NCI-H2196 treated with DMSO at 0.1 percent for 48 hours (cell line): Measurements from ENCODE around the gene SLC66A2.
"Not testable (repeated sequence)": the region's sequence is repeated elsewhere in the genome, so short reads cannot be mapped to it uniquely, and the experiment has no call there.

Source experiments
- DNase-seq: peaks from one replicate; lab custom pipeline; 2025; ENCODE audit not compliant: unreplicated experiment; lab: John Stamatoyannopoulos, UW

The SLC66A2 gene

DNA sequence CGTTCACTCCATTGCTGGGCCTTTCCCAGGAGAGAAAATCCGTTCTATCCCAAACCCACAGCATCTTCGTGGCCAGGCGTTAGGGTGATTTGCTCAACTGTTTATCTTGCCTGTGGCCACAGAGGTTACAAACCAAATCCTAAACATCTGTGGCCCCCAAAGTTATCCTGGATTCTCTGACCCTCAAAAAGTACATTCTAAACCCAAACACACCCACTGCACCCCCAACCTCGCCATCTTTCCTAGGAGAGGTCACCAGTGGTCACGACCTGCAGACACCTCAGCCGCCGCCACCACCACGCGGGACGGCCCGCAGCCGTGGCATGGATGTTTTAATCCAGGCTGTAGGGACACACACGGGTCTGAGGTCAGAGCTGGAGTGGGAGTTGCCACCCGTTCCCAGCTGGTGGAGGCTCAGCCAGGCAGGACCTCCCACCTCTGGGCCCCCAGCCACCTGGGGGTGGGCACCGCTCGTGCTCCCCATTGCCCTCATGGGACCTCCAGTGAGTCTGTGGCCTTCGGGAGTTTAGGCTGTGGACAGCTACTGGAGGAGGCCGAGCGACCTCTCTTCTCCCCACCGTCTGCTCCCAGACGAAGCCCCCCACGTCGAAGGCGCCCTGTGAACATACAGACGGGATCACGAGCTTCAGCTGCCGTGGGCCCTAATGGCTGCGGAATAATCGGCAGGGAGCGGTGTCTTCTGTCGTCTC lies 81.7 kb downstream of the SLC66A2 start:
- DNase-seq, result no peak

DNA sequence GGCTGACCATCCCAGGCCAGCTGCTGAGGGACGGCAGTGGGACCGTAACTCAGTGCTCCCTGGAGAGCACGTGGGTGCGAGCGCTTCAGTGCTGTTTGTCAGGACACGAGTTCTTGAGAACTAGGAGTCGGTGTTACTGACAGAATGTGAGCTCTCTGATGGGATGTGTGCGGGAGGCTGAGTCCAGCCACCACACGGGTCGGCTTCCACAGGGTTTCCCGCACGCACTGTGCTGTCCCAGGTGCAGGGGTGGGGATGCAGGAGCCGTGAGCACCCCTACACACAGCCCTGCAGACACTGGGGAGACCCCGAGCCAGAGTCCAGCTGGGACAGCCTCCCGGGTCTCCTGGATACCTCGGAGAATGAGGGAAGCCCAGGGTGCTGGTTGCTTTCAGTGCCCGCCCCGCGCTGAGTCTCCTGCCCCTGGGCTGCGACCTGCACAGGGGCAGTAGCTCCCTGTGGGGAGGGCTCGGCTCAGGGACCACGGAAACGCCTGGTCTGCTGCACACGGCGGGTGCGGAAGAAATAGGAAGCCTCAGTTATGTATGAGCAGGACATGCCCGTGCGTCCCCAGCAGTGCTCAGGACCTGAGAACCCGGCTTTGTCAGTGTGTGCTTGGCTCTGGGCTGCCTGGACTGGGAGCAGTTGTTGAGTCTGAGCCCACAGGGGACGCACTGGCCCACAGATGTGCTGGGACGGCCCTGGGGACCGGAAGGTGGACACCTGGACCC lies 82.5 kb downstream of the SLC66A2 start:
- no peak for DNase-seq

DNA sequence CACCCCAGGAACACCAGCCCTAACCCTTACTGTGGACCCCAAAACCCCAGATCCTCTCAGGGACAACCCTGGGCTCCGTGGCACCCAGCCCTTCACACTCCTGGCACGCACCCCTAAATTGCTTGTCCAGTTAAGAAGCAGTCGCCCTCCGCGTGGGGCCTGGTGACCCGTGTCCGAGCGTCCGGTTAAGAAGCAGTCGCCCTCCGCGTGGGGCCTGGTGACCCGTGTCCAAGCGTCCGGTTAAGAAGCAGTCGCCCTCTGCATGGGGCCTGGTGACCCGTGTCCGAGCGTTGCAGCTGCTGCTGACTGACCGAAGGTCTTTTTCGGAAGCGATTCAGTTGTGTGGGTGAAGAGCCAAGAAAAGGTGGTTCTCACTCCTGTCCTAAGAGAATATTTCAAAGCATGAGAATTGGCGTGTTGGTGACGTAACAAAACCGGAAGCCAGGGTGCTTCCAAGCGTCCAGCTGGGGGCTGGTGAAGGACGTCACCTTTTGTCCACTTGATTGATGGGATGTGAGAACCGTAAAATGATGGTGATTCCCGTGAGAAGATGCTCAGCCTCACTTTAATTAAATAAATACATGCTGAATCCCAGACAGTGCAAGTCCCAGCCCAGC lies 83.2 kb downstream of the SLC66A2 start:
- no peak for DNase-seq

DNA sequence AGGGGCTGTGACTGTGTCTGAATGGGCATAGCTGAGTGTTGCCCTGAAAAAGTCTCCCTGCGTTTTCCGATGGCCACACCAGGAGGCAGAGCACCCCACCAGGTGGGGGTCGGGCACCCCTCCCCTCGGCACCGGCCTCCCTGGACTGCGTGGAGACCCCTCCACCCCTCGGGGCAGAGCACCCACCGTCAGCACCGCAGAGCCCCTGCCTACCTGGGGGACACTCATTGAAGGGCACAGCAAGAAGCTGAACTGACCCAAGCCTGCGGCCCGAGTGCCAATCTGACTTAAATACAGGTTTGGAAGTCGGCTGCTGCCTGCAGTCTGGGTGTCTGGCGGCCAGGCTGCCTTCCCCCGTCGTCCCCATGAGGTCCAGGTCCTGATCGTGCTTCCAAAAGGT lies 83.8 kb downstream of the SLC66A2 start:
- no peak for DNase-seq

DNA sequence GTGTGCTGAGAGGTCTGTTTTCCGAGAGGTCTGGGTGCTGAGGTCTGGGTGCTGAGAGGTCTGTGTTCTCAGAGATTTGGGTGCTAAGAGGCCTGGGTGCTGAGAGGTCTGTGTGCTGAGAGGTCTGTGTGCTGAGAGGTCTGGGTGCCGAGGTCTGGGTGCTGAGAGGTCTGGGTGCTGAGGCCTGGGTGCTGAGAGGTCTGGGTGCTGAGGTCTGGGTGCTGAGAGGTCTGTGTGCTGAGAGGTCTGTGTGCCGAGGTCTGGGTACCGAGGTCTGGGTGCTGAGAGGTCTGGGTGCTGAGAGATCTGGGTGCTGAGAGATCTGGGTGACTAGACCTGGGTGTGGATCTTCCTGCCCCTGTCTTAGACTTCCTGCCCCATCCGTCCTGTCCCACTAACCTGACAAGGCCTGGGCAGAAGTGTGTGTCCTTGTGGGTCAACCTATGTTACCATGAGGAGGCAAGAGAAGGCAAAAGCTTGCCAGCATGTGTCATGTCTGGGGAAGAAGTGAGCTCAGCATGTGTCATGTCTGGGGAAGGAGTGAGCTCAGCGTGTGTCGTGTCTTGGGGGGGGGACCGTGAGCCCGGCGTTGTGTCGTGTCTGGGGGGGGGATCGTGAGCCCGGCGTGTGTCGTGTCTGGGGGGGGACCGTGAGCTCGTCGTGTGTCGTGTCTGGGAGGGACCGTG lies 84.4 kb downstream of the SLC66A2 start:
- DNase-seq, result no peak

DNA sequence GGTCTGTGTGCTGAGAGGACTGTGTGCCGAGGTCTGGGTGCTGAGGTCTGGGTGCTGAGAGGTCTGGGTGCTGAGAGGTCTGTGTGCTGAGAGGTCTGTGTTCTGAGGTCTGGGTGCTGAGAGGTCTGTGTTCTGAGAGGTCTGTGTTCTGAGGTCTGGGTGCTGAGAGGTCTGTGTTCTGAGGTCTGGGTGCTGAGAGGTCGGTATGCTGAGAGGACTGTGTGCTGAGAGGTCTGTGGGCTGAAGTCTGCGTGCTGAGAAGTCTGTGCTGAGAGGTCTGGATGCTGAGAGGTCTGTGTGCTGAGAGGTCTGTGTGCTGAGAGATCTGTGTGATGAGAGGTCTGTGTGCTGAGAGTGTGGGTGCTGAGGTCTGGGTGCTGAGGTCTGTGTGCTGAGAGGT lies 85.5 kb downstream of the SLC66A2 start:
- not testable (repeated sequence) for DNase-seq

DNA sequence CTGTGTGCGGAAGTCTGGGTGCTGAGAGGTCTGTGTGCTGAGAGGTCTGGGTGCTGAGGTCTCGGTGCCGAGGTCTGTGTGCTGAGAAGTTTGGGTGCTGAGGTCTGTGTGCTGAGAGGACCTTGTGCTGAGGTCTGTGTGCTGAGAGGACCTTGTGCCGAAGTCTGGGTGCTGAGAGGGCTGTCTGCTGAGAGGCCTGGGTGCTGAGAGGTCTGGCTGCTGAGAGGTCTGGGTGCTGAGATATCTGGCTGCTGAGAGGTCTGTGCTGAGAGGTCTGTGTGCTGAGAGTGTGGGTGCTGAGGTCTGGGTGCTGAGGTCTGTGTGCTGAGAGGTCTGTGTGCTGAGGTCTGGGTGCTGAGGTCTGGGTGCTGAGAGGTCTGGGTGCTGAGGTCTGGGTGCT lies 86.5 kb downstream of the SLC66A2 start:
- not testable (repeated sequence) for DNase-seq

DNA sequence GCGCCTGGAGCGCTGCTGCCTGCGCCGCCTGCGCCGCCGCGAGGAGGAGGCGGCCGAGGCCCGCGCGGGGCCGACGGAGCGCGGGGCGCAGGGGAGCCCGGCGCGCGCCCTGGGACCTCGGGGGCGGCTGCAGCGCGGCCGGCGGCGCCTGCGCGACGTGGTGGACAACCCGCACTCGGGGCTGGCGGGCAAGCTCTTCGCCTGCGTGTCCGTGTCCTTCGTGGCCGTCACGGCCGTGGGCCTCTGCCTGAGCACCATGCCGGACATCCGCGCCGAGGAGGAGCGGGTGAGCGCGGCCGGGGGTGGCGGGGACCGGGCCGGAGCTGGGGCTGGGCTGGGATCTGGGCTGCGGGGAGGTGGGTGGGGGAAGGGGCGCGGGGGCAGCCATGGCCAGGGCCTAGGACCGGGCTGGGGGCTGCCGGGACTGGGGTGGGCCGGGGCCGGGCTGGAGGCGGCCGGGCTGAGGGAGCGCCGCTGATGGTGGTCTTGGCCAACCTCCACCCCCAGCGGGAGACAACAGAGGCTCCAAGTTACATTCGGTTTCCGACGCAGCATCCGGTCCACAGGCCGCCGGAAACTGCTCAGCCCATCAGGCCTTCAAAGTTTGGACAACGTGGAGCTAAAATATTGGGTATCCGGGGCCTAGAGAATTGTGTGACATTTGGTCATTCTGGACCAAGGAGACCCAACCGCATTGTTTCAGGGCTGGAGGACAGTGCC lies 87.3 kb downstream of the SLC66A2 start:
- no peak for DNase-seq

DNA sequence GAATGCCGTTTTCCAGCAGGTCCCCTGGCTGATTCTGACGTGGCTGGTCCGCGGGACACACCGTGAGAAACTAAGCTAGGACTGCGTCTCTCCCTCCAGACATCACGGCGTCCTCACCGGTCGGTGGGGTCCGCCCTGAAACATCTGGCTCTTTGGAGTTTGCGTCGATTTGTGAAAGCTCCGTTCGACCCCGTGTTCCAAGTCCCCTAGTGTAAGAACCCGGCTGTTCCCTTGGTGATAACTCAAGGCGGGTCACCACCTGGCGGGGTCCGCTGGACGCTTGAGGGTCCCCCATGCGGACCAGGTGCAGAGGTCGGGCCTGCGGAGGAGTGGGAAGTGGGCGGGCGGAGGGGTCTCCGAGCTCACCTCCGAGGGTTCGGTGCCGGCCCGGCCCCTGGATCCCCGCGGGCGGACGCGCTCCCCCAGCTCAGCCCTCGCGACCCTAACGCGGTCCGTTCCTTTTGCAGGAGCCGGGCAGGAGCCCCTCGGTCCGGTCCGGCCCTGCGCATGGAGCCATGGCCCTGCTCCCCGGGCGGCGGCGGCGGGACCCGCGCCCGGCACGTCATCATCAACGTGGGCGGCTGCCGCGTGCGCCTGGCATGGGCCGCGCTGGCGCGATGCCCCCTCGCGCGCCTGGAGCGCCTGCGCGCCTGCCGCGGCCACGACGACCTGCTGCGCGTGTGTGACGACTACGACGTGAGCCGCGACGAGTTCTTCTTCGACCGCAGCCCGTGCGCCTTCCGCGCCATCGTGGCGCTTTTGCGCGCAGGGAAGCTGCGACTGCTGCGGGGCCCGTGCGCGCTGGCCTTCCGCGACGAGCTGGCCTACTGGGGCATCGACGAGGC lies 88.1 kb downstream of the SLC66A2 start:
- DNase-seq, result no peak

DNA sequence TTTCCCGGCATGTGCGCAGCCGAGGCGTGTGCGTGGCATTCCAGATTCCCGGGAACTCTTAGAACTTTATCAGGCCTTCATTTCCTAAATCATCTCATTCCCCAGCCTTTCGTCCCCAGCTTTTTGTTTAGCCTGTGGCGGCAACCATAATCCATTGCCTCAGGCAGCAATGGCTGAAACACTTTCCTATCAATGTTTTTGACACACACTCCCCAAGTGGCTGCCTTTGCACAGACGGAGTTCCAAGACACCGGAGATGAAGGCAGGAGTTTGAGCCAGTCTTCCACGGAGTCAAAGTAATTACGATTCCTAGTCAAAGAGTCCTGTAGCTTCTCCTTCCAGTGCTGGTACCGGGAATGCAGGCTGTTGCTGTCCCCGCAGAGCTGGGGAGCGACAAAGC lies 88.9 kb downstream of the SLC66A2 start:
- DNase-seq, result no peak

DNA sequence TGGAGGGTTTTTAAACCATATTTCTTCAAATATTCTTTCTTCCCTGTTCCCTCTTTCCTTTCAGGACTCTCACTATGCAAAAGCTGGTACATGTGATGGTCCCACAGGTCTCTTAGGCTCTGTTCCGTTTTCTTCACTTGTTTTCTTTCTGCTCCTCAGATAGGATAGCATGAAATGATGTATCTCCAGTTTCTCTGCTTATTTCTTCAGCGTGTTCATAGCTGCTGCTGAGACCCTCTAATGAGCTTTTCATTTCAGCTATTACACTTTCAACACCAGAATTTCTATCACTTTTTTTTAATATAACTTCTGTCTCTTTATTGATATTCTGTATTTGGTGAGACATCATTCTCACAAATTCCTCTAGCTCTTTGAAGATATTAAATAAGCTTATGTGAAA lies 89.8 kb downstream of the SLC66A2 start:
- DNase-seq, result no peak

DNA sequence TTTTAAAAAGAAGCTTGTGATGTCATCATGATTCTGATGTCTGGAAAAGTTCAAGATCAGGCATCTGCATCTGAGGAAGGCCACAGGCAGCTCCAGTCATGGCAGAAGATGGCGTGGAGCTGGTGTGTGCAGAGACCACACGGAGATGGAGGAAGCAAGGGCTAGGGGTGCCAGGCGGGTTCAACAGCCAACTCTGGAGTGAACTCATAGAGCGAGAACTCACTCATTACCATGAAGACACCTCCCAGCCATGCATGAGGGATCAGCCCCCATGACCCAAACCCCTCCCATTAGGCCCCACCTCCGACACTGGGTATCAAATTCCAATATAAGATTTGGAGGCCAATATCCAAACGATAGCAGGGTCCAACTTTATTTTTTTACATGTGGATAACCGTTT lies 92.1 kb downstream of the SLC66A2 start:
- DNase-seq, result no peak

DNA sequence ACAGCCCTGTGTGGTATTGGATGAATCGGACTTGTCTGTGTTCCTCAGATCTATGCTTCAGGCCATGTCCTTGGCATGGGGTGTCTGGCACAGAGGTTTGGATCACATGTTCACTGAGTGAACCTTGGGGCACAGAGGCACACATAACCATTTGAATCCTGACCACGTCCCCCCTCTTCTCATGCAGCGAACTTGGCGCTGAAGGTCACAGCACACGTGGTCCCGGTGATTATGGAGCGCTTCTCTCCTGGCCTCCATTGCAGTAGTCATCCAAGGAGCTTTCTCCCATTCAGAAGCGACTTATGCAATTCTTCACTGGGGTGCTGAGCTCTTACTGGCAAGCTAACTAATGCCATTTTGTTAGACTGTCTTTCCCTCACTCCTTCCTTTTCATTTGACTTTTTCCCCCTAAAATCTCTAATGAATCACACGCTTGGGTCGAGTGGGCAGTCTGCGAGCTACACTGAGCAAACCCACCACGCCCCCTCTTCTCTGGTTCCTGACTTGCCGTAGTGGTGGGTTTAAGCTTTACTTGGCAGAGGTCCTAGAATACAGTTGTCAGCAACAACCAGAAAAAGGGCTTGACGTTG lies 94.3 kb downstream of the SLC66A2 start:
- DNase-seq, result no peak

DNA sequence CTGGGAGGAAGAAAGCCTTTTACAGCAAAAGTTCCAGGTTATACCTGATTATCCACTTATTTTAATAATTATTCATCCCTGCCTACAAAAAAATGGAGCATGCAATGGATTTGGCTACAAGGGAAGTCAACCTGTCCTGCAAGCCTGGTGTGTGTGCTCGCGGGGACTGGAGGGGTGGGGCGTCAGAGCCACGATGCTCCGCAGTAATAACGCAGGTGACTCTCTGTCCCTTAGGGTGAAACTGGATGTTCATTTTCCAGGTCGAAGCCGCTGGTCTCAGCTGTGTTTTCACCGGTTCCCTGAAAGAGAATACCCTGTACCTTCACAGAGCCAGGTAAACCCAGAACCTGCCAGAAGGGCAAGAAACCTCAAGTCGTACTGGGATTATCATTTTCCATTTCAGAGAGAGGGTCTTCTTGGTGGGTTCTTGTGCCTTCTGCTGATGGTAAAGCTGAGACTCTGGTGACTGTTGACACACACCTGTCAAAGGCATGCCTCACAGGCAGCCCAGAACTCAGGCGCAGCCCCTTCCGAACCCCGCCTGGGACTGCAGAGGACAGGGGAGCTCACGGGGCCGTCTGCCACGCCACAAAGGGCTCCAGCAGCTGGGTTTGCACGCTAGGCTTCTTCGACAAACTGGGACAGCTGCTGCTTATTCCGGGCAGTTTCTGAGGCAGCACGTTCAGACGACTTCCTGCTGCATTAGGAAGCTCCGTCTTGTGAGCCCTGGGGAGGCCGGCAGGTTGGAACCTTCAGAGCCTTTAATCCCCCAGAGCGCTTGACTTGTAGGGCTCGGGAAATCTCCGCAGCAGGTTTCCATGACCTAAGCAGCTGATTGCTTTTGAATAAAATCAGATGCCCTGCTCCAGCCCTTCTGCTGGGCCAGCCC lies 95.1 kb downstream of the SLC66A2 start:
- no peak for DNase-seq

DNA sequence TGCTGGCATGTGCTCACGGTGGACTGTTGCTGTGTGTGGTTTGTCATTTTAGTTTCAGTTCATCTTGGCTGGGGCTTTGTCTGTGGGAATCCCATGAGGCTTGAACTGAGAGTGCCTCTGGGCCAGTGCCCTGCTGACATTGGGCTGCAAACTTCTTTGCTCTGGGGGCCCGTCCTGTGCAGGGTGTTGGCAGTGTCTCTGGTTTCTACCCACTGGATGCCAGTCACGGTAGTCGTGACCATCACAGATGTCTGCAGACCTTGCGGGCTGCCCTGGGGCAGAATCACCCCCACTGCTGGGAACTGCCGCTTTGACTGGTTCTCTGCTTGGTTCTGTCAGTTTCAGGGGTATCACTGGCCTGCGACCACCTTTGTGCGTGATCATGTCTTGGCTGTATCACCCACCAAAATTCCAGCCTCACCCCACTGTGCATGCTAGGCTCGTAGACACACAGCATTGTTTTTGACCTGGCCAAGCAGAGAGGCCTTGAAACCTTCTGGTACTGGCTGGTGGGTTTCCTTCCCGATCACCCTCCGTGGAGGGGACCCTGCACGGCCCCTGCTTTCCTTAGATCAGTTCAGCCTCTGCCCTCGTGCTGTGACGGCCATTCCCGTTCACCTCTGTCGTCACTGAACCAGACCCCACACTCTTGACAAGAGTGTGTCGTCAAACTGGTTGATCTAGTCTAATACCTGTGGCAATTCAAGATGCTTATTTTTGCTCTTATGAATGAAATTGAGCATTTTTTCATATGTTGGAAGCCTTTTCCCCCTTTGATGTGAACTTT lies 96.1 kb downstream of the SLC66A2 start:
- DNase-seq, result no peak

DNA sequence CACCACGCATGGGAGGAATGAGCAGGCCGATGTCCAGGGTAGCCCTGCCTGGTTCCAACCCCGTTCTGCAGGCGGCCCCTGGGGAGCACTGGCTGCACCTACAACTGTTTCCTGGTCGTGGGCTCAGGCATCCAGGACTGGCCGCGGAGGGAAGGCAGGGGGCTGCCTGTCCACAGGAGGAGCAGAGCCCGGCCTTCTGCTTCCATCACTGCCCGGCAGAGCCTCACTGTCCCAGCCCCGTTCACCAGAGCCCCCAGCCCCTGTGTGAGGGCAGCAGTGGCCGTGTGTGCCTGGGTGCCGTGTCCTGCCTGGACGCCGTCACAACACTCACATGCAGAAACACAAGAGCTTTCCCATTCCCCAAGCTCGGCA lies 97.5 kb downstream of the SLC66A2 start:
- DNase-seq, result no peak

DNA sequence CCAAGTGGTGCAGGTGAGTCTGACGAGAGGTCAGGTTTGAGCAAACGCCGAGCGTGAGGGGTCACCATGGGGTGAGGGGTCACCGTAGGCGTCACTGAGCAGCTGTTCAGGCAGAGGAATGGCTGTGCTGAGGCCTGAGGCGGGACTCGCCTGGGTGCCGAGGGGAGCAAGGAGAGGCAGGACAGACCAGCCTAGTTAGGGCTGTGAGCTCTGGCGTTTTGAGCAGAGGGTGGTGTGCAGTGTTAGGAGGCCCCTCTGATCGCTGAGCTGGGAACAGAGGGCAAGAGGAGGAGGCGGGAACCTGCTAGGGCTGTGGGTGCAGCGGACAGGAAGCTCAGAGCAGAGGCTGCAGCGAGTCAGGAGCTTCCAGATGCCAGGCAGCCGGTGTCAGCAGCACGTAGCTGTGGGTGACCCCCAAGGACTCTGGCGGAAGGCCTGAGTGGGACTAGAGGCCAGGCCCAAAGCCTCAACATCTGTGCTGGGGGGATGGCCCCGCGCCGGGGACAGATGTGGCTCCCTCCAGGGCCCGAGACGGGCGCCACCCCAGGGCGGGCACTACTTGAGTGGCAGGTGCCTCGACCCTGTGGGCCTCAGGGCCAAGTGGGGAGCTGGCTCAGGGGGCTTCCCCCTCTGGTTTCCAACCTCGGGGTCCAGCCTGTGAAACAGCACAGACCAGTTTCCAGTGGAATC lies 98.0 kb downstream of the SLC66A2 start:
- no peak for DNase-seq
